ENCODE results near the gene USH2A.

Gene USH2A

GRCh38 chr1:215911406-215911968, 511.8 kb downstream of the USH2A start:
- no peak overlapping the region for H3K4me3 ChIP-seq (ENCODE audit: low read depth, low read length)
- TF ChIP-seq CTCF (IDR thresholded peaks at IDR 0.05; ENCODE audit: low read depth, low read length, missing control alignments) = peak; percentile 14
- in situ Hi-C loops (cut with HindIII; ENCODE audit: low sequenced_read_pairs) = no loop called here
- peak; percentile 33 for DNase-seq (ENCODE audit: low read depth)

DNA sequence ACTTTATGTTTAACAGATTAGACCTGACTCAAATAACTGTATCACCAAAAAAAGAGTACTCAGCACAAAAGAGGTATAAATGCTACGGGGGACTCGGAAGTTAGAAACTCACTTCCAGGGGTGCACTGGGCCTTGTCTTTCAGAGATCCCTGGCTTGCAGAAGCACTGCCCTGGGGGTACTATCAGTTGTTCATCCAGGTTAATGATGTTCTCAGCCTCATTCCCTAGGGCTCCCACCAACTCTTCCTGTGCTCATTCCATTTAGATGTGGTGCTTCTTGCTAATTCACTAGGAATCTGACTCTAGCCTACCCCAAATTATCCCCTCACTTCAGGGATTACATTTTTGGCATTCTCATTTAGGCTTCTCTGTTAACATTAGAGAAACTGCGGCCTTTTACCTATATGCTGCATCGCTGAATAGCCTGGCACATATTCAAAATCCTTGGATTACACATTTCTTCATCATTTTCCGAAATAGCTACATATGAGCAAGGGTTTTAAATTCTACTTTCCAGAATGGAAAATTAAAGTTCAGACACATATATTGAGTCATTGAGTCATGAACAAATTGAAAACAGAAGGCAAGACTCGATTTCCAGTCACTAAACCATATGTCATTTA, 517.6 kb downstream of the USH2A start:
- in situ Hi-C loops (cut with HindIII; ENCODE audit: low sequenced_read_pairs) = no loop called here
- no peak for DNase-seq (ENCODE audit: low read depth)
- TF ChIP-seq CTCF (IDR thresholded peaks at IDR 0.05; ENCODE audit: low read depth, low read length, missing control alignments) = no peak
- H3K4me3 ChIP-seq (ENCODE audit: low read depth, low read length) = no peak overlapping the region

DNA sequence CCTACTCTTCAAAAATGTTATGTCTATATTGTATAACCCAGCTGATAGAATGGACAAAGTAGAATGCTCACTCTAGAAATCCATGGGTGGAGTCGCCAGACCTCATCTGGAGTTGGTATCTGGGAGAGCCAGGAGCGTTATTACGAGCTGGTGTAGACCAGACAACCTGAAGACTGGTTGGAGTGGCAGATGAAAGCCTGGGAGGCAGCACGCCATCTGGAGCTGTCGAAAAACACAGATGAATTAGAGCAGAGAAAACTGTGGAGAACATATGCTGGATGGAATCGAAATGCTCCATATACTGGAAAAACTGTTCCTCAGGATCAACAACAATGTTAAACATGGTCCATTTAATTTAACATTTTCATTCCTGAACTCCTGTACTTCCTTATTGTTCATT, 522.6 kb downstream of the USH2A start:
- TF ChIP-seq CTCF (IDR thresholded peaks at IDR 0.05; ENCODE audit: low read depth, low read length, missing control alignments) = no peak
- in situ Hi-C loops (cut with HindIII; ENCODE audit: low sequenced_read_pairs) = no loop called here
- no peak for DNase-seq (ENCODE audit: low read depth)
- H3K4me3 ChIP-seq (ENCODE audit: low read depth, low read length) = no peak overlapping the region

- no peak overlapping the region for H3K4me3 ChIP-seq (ENCODE audit: low read depth, low read length)
- TF ChIP-seq CTCF (IDR thresholded peaks at IDR 0.05; ENCODE audit: low read depth, low read length, missing control alignments) = no peak
- peak; percentile 59 for DNase-seq (ENCODE audit: low read depth)
- in situ Hi-C loops (cut with HindIII; ENCODE audit: low sequenced_read_pairs) = no loop called here
Observed at GRCh38 chr1:215899901-215900300, 523.3 kb downstream of the USH2A start.

GRCh38 chr1:215895893-215896292, 527.4 kb downstream of the USH2A start:
- in situ Hi-C loops (cut with HindIII; ENCODE audit: low sequenced_read_pairs) = no loop called here
- TF ChIP-seq CTCF (IDR thresholded peaks at IDR 0.05; ENCODE audit: low read depth, low read length, missing control alignments) = no peak
- no peak overlapping the region for H3K4me3 ChIP-seq (ENCODE audit: low read depth, low read length)
- DNase-seq (ENCODE audit: low read depth) = no peak

DNA sequence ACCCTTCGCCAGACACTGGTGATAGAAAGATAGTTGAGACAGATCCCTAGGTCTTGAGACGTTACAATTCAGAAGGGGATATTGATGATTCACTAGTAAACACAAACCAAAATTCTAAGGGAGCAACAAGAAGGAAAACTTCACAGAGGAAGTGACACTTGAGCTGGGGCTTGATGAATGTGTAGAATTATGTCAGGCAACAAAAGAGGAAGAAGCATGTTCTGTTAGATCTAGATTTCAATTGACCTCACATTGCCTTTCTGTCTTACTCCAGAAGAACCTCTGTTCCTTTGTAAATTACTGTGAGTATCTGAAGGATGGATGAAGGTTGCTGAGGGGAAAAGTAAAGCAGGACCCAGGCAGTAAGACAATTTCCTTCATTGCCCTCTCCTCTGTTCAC, 528.0 kb downstream of the USH2A start:
- no peak for DNase-seq (ENCODE audit: low read depth)
- in situ Hi-C loops (cut with HindIII; ENCODE audit: low sequenced_read_pairs) = no loop called here
- TF ChIP-seq CTCF (IDR thresholded peaks at IDR 0.05; ENCODE audit: low read depth, low read length, missing control alignments) = no peak
- no peak overlapping the region for H3K4me3 ChIP-seq (ENCODE audit: low read depth, low read length)
